Putamen (tissue), 1 donor: ENCODE data around the gene REXO5.
"Not testable (repeated sequence)": the region's sequence is repeated elsewhere in the genome, so short reads cannot be mapped to it uniquely, and the experiment has no call there.

Experiments used
- DNase-seq: peaks from one replicate; pipeline ENCODE4 v3.0.0-alpha.2; 2016; ENCODE audit warnings: low spot score

The REXO5 gene

GRCh38 chr16:20803192-20803560, 3.2 kb upstream of the REXO5 start:
- DNase-seq = no peak

DNA sequence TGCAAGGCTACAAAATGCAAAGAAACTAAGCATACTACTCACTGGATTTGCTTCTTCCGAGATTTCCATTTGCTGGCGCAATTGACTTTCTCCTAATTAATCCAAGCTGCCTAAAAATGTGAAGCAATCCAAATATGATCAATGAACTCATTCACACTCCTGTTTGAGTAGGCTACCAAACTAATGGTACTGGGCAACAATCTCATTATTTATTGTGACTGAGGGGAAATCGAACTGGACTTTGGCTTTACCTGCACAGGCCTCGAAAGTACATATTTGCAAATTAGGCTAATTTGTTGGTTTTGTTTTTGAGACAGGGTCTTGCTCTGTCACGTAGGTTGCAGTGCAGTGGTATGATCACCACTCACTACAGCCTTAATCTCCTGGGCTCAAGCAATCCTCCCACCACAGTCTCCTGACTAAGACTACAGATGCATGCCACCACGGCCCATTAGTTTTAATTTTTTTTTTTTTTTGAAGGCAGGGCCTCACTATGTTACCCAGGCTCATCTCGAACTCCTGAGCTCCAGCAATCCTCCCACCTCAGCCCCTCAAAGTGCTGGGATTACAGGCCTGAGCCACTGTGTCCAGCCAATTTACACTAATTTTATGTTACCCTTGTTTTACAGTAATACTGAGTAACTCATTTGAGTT, 2.6 kb upstream of the REXO5 start:
- DNase-seq = no peak

DNA sequence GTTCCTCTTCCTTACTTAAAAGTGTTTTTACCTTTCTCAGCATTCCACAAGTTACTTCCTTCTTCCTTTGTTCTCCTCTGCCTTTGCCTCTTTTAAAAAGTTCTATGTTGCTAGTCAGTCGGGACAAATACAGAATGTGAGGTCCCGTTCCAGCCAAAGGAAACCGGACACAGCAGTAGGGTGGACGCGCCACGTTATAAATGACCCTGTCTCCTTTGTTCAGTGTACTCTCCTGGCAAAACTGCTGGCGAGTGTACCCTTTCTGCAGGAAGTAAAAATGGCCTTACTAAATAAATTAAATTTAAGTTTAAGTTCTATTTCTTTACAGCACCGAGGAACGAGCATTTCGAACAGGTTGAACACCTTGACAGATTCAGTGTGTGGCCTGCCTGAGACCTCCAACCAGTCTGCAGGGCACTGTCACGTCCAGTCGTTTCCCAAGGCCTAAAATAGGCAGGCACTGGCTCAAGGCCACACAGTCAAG, 601 bp upstream of the REXO5 start:
- DNase-seq = not testable (repeated sequence)

DNA sequence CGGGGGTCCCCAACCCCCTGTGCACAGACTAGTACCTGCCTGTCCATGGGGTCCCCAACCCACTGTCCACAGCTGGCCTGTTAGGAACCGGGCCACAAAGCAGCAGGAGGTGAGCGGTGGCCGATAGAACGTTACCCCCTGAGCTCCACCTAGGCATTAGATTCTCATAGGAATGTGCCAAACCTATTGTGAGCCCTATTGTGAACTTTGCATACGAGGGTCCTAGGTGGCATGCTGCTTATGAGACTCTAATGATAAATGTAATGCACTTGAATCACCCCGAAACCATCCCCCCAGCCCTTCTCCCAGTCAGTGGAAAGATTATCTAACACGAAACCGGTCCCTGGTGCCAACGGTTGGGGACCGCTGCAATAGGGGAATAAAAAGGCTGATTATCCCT, 1.5 kb downstream of the REXO5 start:
- no peak for DNase-seq

GRCh38 chr16:20811889-20812439, 5.6 kb downstream of the REXO5 start:
- DNase-seq = no peak

DNA sequence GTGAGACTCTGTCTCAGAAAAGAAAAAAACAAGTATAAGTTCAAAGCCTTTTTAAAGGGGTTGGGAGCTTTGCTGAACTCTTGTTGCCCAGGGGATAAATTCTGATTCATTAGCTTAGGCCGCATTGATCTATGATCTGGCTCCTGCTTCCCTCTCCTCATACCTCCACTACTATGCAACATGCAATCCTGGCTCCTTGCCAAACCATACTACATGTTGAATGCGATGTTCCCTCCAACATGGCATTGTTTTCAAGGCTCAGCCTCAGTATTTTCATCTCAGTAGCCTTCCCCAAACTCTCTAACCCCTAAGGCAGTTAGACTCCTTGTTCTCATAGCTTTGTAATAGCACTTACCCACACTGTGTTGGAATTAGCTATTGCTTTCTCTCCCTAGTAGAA, 6.2 kb downstream of the REXO5 start:
- DNase-seq = no peak

DNA sequence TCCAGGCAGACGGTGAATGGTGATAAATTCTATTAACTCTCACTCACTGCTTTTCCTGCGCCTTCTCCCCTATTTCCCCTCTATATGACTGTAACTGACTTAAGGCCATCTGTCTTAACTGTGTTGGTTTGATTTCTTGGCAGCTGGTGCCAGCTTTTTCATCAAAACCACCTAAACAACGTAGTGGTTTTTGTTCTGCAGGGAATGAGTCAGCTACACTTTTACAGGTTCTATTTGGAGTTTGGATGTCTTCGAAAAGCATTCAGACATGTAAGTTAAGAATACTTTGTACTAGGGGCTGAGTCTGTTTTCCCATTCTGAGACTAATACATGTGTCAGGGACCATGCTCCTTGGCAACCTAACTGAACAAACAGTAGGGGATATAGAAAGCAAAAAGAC, 8.5 kb downstream of the REXO5 start:
- no peak for DNase-seq

GRCh38 chr16:20818929-20819585, 12.7 kb downstream of the REXO5 start:
- DNase-seq = no peak

GRCh38 chr16:20821682-20822081, 15.4 kb downstream of the REXO5 start:
- no peak for DNase-seq

- DNase-seq = peak; percentile 16
Measured at GRCh38 chr16:20822521-20823325, 16.4 kb downstream of the REXO5 start.

DNA sequence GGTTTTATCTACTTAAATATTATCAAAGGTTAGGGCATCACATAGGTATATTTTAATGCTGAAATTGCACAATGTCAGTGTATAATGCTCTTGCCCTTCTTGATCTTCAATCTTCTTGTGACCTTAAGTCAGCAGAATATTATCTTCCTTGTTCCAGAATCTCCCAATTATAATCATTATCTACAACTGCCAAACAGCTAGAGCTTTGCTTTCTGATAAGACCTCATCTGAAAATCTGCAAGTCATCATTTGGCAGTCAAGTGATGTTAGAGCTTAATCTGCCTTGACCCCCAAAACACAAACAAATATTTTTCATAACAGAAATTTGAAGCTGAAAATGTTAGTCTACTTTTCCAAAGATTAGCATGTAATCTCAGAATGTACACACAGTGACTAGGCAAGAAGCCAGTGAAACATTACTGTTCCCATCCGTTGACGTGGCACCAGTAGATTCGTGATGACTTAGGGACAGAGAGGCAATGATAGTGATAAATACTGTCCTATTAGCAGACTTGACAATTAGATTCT, 19.8 kb downstream of the REXO5 start:
- no peak for DNase-seq

GRCh38 chr16:20829536-20829935, 23.2 kb downstream of the REXO5 start:
- DNase-seq = no peak

DNA sequence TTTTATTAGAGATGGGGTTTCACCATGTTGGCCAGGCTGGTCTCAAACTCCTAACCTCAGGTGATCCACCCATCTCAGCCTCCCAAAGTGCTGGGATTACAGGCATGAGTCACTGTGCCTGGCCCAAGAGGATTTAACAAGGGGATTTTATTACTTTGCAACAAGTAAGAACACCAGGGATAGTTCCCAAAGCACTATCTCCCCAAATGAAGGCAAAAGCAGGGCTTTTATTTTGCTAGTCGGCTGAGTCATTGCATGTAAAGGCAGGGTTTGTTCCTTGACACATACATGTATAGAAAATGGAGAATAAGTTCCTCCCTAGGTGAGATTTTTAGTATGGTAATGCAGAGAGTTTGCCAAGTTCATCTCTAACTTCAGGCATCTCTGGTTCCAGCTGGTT, 24.0 kb downstream of the REXO5 start:
- DNase-seq = no peak

DNA sequence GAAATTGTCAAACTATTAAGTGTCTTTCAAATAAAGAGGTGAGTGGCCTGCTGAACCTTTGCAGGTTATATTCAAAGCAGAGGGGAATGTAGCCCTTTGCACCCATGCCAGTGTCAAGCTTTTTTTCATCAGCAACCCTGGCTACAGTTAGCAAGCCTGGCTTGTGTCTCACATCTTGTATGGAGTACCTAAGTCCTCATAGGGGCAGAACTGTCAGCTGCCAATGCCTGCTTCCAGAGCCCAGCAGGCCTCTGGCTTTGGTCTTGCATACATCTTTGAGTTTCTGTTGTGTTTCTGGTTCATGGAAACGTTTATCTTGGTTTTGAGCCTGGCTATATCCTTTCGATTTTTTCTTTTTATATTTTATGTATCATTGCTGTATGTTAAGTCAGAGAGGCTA, 26.8 kb downstream of the REXO5 start:
- DNase-seq = no peak

GRCh38 chr16:20838240-20838639, 31.9 kb downstream of the REXO5 start:
- DNase-seq = no peak

DNA sequence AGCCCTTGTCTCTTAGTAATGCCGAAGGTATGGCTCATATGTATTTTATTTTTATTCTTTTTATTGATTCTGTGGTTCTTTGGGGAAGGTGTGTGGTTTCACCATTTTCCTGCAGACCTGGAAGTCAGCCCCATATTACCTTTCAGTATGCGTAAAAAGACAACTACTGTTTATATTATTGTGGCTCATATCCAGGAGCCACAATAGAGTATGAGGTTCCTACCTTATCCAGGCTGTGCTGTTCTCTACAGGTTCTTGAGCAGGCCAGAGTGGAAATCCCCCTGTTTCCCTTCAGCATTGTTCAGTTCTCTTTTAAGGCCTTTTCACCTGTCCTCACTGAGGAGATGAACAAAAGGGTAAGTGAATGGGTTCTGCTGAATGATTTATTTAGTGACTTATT, 33.2 kb downstream of the REXO5 start:
- no peak for DNase-seq

DNA sequence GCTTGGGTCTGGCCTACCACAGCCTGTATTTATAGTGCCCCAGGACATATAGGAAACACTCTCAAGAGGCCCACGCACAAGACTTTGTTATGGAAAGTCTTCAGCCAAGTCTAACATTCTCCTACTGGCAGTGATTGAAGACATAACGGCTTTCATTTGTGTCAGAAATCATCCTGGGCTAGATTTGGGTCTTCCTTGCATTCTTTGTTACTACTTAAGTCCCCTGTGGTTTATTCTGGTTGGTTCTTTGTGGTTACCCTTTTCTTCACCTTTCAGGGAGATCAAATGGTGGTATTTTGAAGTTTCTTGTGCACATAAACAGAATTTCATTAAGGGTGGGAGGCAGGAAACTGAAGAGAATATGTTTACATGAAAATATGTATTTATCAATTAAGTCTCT, 37.7 kb downstream of the REXO5 start:
- no peak for DNase-seq

DNA sequence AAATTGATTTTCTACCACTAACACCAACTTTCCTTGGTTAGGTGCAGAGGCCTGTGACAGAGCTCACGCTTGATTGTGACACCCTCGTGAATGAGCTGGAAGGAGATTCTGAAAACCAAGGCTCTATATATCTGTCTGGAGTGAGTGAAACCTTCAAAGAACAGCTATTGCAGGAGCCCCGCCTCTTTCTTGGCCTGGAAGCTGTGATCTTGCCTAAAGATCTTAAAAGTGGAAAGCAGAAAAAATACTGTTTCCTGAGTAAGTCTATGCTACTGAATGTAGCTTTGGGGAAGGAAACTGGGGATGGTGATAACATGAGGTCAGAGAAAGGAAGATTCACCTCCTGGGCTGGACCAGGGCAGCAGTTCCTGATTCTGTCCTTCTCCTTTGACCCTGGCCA, 38.3 kb downstream of the REXO5 start:
- DNase-seq = no peak

DNA sequence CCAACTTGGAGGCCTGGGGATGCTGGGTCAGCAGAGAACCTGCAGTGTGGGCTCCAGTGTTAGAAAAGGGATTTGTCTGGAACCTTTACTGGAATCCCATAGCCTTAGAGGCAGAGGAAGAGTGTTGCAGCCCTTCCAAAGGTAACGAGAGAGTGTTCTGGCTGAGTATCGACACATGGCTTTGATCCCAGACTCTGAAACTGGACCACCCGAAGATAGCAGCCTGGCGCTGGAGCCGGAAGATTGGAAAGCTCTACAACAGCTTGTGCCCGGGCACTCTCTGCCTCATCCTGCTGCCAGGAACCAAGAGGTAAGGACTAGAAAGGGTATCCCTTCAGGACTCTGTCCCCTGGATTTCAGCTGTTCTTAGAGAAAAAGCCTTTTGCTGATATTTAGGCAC, 39.7 kb downstream of the REXO5 start:
- no peak for DNase-seq

GRCh38 chr16:20846551-20846950, 40.2 kb downstream of the REXO5 start:
- DNase-seq = no peak

- DNase-seq = no peak
Measured at GRCh38 chr16:20847550-20847949, 41.2 kb downstream of the REXO5 start.

DNA sequence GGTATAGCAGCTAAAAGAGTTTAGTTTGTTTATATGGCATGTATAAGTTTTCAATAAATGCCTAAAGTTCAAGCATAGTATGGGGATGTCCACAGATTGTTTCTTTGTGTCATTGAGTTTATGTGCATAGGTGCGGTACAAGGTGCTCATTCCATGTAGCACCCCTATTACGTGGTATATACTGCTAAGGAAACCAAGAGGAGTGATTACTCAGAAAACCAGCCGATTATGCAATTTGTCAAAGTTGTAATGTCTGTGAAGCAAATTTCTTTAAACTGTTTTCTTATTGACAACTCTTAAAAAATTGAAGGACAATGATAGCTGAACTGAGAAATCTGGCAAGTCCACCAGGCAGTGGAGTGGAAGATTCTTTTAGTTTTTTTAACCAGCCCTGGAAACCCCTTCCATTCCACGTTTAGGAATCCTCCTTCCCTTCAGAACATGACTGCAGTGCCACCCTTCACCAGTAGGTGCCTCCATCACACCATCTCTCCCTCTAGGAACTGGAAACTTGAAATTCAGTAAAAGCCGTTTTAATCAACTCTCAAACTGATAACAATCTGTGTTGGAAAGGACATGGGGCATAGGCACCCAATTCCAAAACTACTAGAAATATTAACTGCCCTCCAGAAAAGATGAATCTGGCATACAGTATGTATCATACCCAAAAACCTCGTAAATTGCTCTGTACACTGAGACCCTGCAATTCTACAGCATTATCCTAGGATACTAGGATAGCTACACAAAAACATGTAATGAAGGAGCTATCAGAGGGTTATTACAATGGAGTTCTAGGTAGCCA, 43.5 kb downstream of the REXO5 start:
- DNase-seq = peak; percentile 34
